Neutrophil (primary cell): ENCODE results near the gene SIDT2.

Experiments used
- H3K27ac ChIP-seq: fragments of 200-600 bp; sonication (generic); 2 replicates; pipeline ENCODE4 v1.5.1; 2016; ENCODE audit warnings: mild to moderate bottlenecking, moderate library complexity
- H3K27me3 ChIP-seq: fragments of 200-600 bp; sonication (generic); 2 replicates; pipeline ENCODE4 v1.6.0; 2016; ENCODE audit warnings: mild to moderate bottlenecking
- H3K36me3 ChIP-seq: fragments of 200-600 bp; sonication (generic); 2 replicates; pipeline ENCODE4 v1.5.1; 2017
- H3K4me1 ChIP-seq, 2 experiments: fragments of 200-600 bp in 1 of 2; sonication (generic) in 1 of 2; 1 replicate in 1 of 2; 2 replicates in 1 of 2; pipeline versions ENCODE4 v1.5.1 to v1.6.1; 2013 to 2016; ENCODE audit warnings: low read depth in 1 of 2, low read length in 1 of 2, mild to moderate bottlenecking in 1 of 2, moderate library complexity in 1 of 2; ENCODE audit not compliant: control insufficient read depth in 1 of 2, insufficient read depth in 1 of 2
- H3K4me3 ChIP-seq, 2 experiments: fragments of 200-600 bp in 1 of 2; sonication (generic) in 1 of 2; 1 replicate in 1 of 2; 2 replicates in 1 of 2; pipeline ENCODE4 v1.5.1; 2013 to 2016; ENCODE audit warnings: low read depth in 1 of 2, low read length in 1 of 2, mild to moderate bottlenecking in 1 of 2, moderate library complexity in 1 of 2
- H3K9me3 ChIP-seq: fragments of 200-600 bp; sonication (generic); 2 replicates; pipeline ENCODE4 v1.5.1; 2016
- CTCF ChIP-seq: fragments of 200-600 bp; sonication (generic); IDR thresholded peaks from 2 replicates; pipeline ENCODE4 v1.5.1; 2016; ENCODE audit warnings: antibody characterized with exemption

The SIDT2 gene

GRCh38 chr11:117223741-117224689 is 45.5 kb downstream of the SIDT2 start:
- H3K9me3 ChIP-seq, result no peaks in the 10 kb centered on the region
- H3K4me1 ChIP-seq, result no peaks in the 10 kb centered on the region
- H3K27me3 ChIP-seq, result no peaks in the 10 kb centered on the region
- H3K4me3 ChIP-seq, result no peak overlapping the region
- TF ChIP-seq CTCF, result no peak
- peaks cover 93% of the 10 kb centered on the region for H3K36me3 ChIP-seq
- H3K27ac ChIP-seq, result no peak overlapping the region

- H3K36me3 ChIP-seq, result peaks cover 88% of the 10 kb centered on the region
- H3K4me3 ChIP-seq, result no peak overlapping the region
- H3K27me3 ChIP-seq, result no peaks in the 10 kb centered on the region
- H3K27ac ChIP-seq, result no peak overlapping the region
- H3K9me3 ChIP-seq, result no peaks in the 10 kb centered on the region
- H3K4me1 ChIP-seq, result peaks cover 0 to 1% of the 10 kb centered on the region in 2 experiments
- TF ChIP-seq CTCF, result no peak
Observed at GRCh38 chr11:117225553-117226170, 47.1 kb downstream of the SIDT2 start.

- no peak overlapping the region for H3K27ac ChIP-seq
- H3K4me3 ChIP-seq, result no peak overlapping the region
- peaks cover 78% of the 10 kb centered on the region for H3K36me3 ChIP-seq
- H3K9me3 ChIP-seq, result no peaks in the 10 kb centered on the region
- no peaks in the 10 kb centered on the region for H3K27me3 ChIP-seq
- peaks cover 7 to 11% of the 10 kb centered on the region in 2 experiments for H3K4me1 ChIP-seq
- peak; percentile 70 for TF ChIP-seq CTCF
Observed at GRCh38 chr11:117226388-117227385, 48.1 kb downstream of the SIDT2 start.

GRCh38 chr11:117228091-117228490 is 49.5 kb downstream of the SIDT2 start:
- Histone ChIP-seq H3K27me3 (no peaks in the 10 kb centered on the region), H3K4me1 (peaks cover 12 to 15% of the 10 kb centered on the region in 2 experiments), H3K9me3 (no peaks in the 10 kb centered on the region), H3K27ac (no peak overlapping the region), H3K4me3 (no peak overlapping the region), H3K36me3 (peaks cover 64% of the 10 kb centered on the region)
- no peak for TF ChIP-seq CTCF

- Histone ChIP-seq H3K27ac (no peak overlapping the region), H3K27me3 (no peaks in the 10 kb centered on the region), H3K4me1 (peaks cover 17 to 18% of the 10 kb centered on the region in 2 experiments), H3K4me3 (no peak overlapping the region), H3K9me3 (no peaks in the 10 kb centered on the region), H3K36me3 (peaks cover 51% of the 10 kb centered on the region)
- TF ChIP-seq CTCF, result no peak
Observed at GRCh38 chr11:117229411-117229810, 50.9 kb downstream of the SIDT2 start.
